KMS-11 (cell line): ENCODE measurements around the gene EEIG2.
"Not testable (repeated sequence)": the region's sequence is repeated elsewhere in the genome, so short reads cannot be mapped to it uniquely, and the experiment has no call there.

Experiments
- H2AFZ ChIP-seq: fragments of 200-600 bp; sonication (generic); 2 replicates; pipeline ENCODE4 v1.6.1; 2016; ENCODE audit warnings: antibody characterized with exemption, mixed run types, low read depth
- H3K27ac ChIP-seq: fragments of 200-600 bp; sonication (generic); 2 replicates; pipeline ENCODE4 v1.6.1; 2016; ENCODE audit warnings: mild to moderate bottlenecking, mixed run types
- H3K27me3 ChIP-seq: fragments of 200-600 bp; sonication (generic); 2 replicates; pipeline ENCODE4 v1.6.1; 2017; ENCODE audit warnings: mild to moderate bottlenecking, low read depth, mixed run types, moderate library complexity; ENCODE audit not compliant: insufficient read depth
- H3K36me3 ChIP-seq: fragments of 200-600 bp; sonication (generic); 2 replicates; pipeline ENCODE4 v1.6.1; 2017; ENCODE audit warnings: mild to moderate bottlenecking, mixed run types; ENCODE audit not compliant: insufficient read depth
- H3K4me1 ChIP-seq: fragments of 200-600 bp; sonication (generic); 2 replicates; pipeline ENCODE4 v1.6.1; 2016; ENCODE audit warnings: mild to moderate bottlenecking, low read depth, mixed run types; ENCODE audit not compliant: poor library complexity, severe bottlenecking
- H3K4me2 ChIP-seq: fragments of 200-600 bp; sonication (generic); 2 replicates; pipeline ENCODE4 v1.7.0; 2016; ENCODE audit warnings: mild to moderate bottlenecking, mixed run types
- H3K4me3 ChIP-seq: fragments of 200-600 bp; sonication (generic); IDR thresholded peaks from 2 replicates; pipeline ENCODE4 v1.6.1; 2017; ENCODE audit warnings: low read depth, low read length, mixed read lengths; ENCODE audit not compliant: insufficient read depth
- H3K79me2 ChIP-seq: fragments of 200-600 bp; sonication (generic); 2 replicates; pipeline ENCODE4 v1.6.1; 2016; ENCODE audit warnings: low read depth, mixed run types; ENCODE audit not compliant: insufficient read depth
- H3K9ac ChIP-seq: fragments of 200-600 bp; sonication (generic); 2 replicates; pipeline ENCODE4 v1.6.1; 2016; ENCODE audit warnings: mild to moderate bottlenecking, mixed run types
- H4K20me1 ChIP-seq: fragments of 200-600 bp; sonication (generic); 2 replicates; pipeline ENCODE4 v1.6.1; 2016; ENCODE audit warnings: mild to moderate bottlenecking, mixed run types; ENCODE audit not compliant: insufficient read depth
- TF ChIP-seq, protein P1 (sequence below): fragments of 200-600 bp; sonication (generic); conservative IDR thresholded peaks from 2 replicates; pipeline ENCODE4 v1.6.1; 2017; ENCODE audit warnings: low read depth, mild to moderate bottlenecking, antibody characterized with exemption, low read length, moderate library complexity, mixed read lengths

EEIG2 gene

DNA sequence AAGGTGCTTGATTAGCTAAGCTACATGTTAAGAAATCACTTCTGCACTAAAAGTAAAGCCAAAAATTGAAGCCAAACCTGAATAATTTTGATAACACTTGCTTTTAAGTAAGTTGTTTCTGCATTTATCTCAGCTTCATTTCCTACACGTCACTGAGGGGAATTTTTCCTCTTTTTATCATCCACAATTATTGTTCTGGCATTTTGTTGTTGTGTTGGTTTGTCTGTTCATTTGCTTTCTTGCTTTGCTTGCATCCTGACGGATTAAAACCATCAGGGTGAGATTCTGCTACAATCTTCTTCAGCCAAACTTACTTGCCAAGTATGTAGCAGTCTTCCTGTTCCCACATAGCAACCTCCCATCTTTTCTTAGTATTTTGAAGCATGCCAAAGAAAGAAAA is 18.0 kb upstream of the EEIG2 start:
- no peak overlapping the region for H3K4me2 ChIP-seq
- H3K4me1 ChIP-seq: no peaks in the 10 kb centered on the region
- no peaks in the 10 kb centered on the region for H3K36me3 ChIP-seq
- H3K4me3 ChIP-seq: no peak overlapping the region
- TF ChIP-seq, protein P1, sequence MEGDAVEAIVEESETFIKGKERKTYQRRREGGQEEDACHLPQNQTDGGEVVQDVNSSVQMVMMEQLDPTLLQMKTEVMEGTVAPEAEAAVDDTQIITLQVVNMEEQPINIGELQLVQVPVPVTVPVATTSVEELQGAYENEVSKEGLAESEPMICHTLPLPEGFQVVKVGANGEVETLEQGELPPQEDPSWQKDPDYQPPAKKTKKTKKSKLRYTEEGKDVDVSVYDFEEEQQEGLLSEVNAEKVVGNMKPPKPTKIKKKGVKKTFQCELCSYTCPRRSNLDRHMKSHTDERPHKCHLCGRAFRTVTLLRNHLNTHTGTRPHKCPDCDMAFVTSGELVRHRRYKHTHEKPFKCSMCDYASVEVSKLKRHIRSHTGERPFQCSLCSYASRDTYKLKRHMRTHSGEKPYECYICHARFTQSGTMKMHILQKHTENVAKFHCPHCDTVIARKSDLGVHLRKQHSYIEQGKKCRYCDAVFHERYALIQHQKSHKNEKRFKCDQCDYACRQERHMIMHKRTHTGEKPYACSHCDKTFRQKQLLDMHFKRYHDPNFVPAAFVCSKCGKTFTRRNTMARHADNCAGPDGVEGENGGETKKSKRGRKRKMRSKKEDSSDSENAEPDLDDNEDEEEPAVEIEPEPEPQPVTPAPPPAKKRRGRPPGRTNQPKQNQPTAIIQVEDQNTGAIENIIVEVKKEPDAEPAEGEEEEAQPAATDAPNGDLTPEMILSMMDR: no peak
- no peak overlapping the region for H2AFZ ChIP-seq
- H4K20me1 ChIP-seq: no peaks in the 10 kb centered on the region
- H3K27ac ChIP-seq: no peak overlapping the region
- no peak overlapping the region for H3K9ac ChIP-seq
- no peaks in the 10 kb centered on the region for H3K27me3 ChIP-seq
- H3K79me2 ChIP-seq: no peaks in the 10 kb centered on the region

GRCh38 chr1:108547493-108547892 is 12.4 kb upstream of the EEIG2 start:
- H3K27ac ChIP-seq, H3K79me2 ChIP-seq, H3K9ac ChIP-seq, H3K4me3 ChIP-seq, H4K20me1 ChIP-seq, H3K27me3 ChIP-seq, H3K4me1 ChIP-seq, H3K4me2 ChIP-seq, H2AFZ ChIP-seq, H3K36me3 ChIP-seq: not testable (repeated sequence)

- no peak overlapping the region for H3K4me3 ChIP-seq
- H3K79me2 ChIP-seq: no peaks in the 10 kb centered on the region
- H3K36me3 ChIP-seq: no peaks in the 10 kb centered on the region
- H2AFZ ChIP-seq: no peak overlapping the region
- H4K20me1 ChIP-seq: no peaks in the 10 kb centered on the region
- no peaks in the 10 kb centered on the region for H3K27me3 ChIP-seq
- no peak overlapping the region for H3K27ac ChIP-seq
- TF ChIP-seq, protein P1: no peak
- no peak overlapping the region for H3K9ac ChIP-seq
- no peak overlapping the region for H3K4me2 ChIP-seq
- peaks cover 1% of the 10 kb centered on the region for H3K4me1 ChIP-seq
Measured at GRCh38 chr1:108551137-108551862, 8.6 kb upstream of the EEIG2 start.

- Histone ChIP-seq H3K4me3 (no peak overlapping the region), H3K9ac (no peak overlapping the region), H3K4me2 (no peak overlapping the region), H3K27ac (no peak overlapping the region), H3K79me2 (no peaks in the 10 kb centered on the region), H3K36me3 (no peaks in the 10 kb centered on the region), H2AFZ (no peak overlapping the region), H4K20me1 (no peaks in the 10 kb centered on the region), H3K4me1 (peaks cover 2% of the 10 kb centered on the region), H3K27me3 (no peaks in the 10 kb centered on the region)
- TF ChIP-seq, protein P1: no peak
Measured at GRCh38 chr1:108553905-108554304, 6.0 kb upstream of the EEIG2 start.

DNA sequence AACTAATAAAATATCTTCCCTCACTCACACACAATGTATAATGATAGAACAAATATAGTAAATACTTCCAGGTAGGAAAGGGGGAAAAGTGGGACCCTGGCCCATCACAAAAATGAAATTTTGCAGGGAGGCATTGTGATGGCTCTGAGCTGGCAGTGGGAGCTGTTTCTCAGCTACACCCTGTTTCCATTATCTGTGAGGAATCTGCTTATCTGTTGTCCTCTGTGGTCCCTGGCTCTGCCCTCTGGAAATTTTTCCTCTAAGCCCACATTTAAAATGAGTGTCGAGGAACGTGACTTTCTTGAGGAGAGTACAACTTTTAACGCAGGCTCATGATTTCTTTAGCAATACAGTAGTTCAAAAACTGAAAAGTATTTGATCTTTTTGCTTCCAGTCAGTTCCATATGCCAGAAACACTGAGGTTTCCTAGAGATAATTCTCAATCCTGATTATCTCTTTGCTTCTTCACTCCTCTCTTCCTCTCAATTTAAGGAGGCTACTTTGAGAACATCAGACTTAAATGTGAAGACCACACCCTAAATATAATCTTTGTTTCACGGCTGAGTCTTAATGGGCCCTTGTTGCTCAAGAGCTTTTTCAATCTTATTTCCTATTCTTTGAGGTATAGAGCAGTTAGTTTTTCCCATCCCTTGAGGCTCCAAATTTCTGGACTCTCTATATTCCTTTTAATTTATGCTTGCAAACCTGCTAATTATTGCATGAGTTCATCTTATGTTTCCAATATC is 5.0 kb upstream of the EEIG2 start:
- H3K27me3 ChIP-seq: no peaks in the 10 kb centered on the region
- TF ChIP-seq, protein P1: no peak
- no peak overlapping the region for H2AFZ ChIP-seq
- no peaks in the 10 kb centered on the region for H4K20me1 ChIP-seq
- H3K27ac ChIP-seq: no peak overlapping the region
- H3K36me3 ChIP-seq: no peaks in the 10 kb centered on the region
- H3K4me2 ChIP-seq: no peak overlapping the region
- no peak overlapping the region for H3K4me3 ChIP-seq
- no peak overlapping the region for H3K9ac ChIP-seq
- peaks cover 7% of the 10 kb centered on the region for H3K4me1 ChIP-seq
- H3K79me2 ChIP-seq: no peaks in the 10 kb centered on the region
